HG03442 (cell line): ENCODE measurements around the gene HBS1L.
"Not testable (repeated sequence)": the region's sequence is repeated elsewhere in the genome, so short reads cannot be mapped to it uniquely, and the experiment has no call there.

Experiments
- ATAC-seq: cut with Tn5 transposase; IDR thresholded peaks from one replicate; pipeline ENCODE4 v1.9.1; 2021; ENCODE audit warnings: mild to moderate bottlenecking, moderate library complexity; ENCODE audit not compliant: unreplicated experiment

The HBS1L gene

GRCh38 chr6:135081966-135082365 lies 27.3 kb upstream of the HBS1L start:
- no peak for ATAC-seq

GRCh38 chr6:135075018-135075417 lies 20.4 kb upstream of the HBS1L start:
- ATAC-seq = no peak

GRCh38 chr6:135073756-135074393 lies 19.3 kb upstream of the HBS1L start:
- ATAC-seq = no peak

- ATAC-seq = no peak
These were observed 18.6 kb upstream of the HBS1L start for GRCh38 chr6:135073217-135073616.

- no peak for ATAC-seq
These were observed 18.1 kb upstream of the HBS1L start for GRCh38 chr6:135072753-135073152.

- no peak for ATAC-seq
These were observed 16.9 kb upstream of the HBS1L start for GRCh38 chr6:135071541-135071940.

GRCh38 chr6:135067911-135068310 lies 13.3 kb upstream of the HBS1L start:
- ATAC-seq = no peak

GRCh38 chr6:135066806-135067205 lies 12.2 kb upstream of the HBS1L start:
- ATAC-seq = no peak

GRCh38 chr6:135066397-135066796 lies 11.8 kb upstream of the HBS1L start:
- ATAC-seq = no peak

- no peak for ATAC-seq
These were observed 10.0 kb upstream of the HBS1L start for GRCh38 chr6:135064586-135064985.

GRCh38 chr6:135063926-135064325 lies 9.3 kb upstream of the HBS1L start:
- no peak for ATAC-seq

GRCh38 chr6:135062735-135063134 lies 8.1 kb upstream of the HBS1L start:
- no peak for ATAC-seq

- ATAC-seq = no peak
These were observed 5.5 kb upstream of the HBS1L start for GRCh38 chr6:135060076-135060475.

- not testable (repeated sequence) for ATAC-seq
These were observed 3.7 kb upstream of the HBS1L start for GRCh38 chr6:135058299-135058698.

GRCh38 chr6:135056632-135057031 lies 2.0 kb upstream of the HBS1L start:
- ATAC-seq = no peak

GRCh38 chr6:135054226-135054568 lies 425 bp downstream of the HBS1L start:
- peak; percentile 1 for ATAC-seq

- ATAC-seq = no peak
These were observed 1.2 kb downstream of the HBS1L start for GRCh38 chr6:135053406-135053805.

- ATAC-seq = no peak
These were observed 1.7 kb downstream of the HBS1L start for GRCh38 chr6:135052939-135053338.

GRCh38 chr6:135048915-135049314 lies 5.7 kb downstream of the HBS1L start:
- ATAC-seq = no peak

GRCh38 chr6:135047336-135047735 lies 7.3 kb downstream of the HBS1L start:
- ATAC-seq = no peak

GRCh38 chr6:135046912-135047311 lies 7.7 kb downstream of the HBS1L start:
- no peak for ATAC-seq

- no peak for ATAC-seq
These were observed 10.0 kb downstream of the HBS1L start for GRCh38 chr6:135044639-135045038.

GRCh38 chr6:135043846-135044245 lies 10.8 kb downstream of the HBS1L start:
- no peak for ATAC-seq
